HG03108 (cell line): ENCODE results near the gene NACA.
A peak's percentile ranks its signal among the peaks of the same experiment; 100 is the strongest.

Experiments
- ATAC-seq: cut with Tn5 transposase; IDR thresholded peaks from one replicate; pipeline ENCODE4 v1.9.1; 2021; ENCODE audit warnings: moderate library complexity; ENCODE audit not compliant: unreplicated experiment

NACA gene

DNA sequence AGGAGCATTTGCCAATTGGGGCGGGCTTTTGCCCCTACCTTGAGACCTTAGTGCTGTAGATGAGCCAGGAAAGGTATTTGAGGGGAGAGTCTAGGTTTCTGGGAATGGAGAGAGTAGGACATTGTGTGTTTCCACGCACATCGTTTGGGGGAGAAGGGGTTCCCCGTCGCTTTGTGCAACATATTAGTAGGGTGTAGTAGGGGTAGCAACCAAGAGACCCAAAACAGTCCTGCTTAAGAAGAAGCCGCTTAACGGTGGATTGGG is 36.3 kb downstream of the NACA start:
- no peak for ATAC-seq

DNA sequence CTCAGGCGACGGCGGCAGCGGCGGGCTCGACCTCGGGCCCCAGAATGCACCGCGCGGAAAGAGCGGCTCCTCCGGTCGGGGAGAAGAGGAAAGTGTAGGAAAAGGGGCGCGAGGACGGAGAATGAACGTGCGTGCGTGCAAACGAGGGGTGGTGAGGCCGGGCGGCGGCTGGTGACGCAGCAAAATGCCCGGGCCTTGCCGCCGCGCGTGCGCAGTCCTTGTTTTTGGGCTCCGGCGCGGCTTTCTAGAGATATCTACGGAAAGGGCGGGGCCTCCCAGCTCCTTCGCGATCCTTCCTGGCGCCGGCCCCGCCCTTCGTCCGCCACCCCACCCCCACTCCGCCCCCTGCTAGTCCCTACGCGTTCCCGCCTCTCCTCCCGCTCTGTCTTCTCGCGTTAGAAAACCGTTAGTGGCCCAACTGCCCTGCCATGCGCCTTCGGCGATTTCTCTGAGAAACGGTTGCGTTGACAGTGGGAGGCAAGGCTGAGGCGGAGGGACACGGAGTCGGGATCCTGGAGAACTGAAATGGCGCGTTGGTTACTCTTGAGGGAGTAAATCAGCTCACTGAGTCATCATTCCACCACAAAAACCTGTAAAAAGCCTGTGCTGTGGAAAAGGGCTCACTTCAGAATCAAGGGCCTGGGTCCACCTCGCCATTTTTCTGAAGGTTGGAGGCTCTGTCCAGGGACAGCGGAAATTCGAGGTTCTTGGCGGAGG is 36.8 kb downstream of the NACA start, which contains the start of gene PTGES3:
TSS of gene PTGES3 (minus strand) at position 156 of the 717 bp plus-strand sequence. CDS start 285 bp downstream, outside the sequence.
- ATAC-seq: peak; percentile 64

DNA sequence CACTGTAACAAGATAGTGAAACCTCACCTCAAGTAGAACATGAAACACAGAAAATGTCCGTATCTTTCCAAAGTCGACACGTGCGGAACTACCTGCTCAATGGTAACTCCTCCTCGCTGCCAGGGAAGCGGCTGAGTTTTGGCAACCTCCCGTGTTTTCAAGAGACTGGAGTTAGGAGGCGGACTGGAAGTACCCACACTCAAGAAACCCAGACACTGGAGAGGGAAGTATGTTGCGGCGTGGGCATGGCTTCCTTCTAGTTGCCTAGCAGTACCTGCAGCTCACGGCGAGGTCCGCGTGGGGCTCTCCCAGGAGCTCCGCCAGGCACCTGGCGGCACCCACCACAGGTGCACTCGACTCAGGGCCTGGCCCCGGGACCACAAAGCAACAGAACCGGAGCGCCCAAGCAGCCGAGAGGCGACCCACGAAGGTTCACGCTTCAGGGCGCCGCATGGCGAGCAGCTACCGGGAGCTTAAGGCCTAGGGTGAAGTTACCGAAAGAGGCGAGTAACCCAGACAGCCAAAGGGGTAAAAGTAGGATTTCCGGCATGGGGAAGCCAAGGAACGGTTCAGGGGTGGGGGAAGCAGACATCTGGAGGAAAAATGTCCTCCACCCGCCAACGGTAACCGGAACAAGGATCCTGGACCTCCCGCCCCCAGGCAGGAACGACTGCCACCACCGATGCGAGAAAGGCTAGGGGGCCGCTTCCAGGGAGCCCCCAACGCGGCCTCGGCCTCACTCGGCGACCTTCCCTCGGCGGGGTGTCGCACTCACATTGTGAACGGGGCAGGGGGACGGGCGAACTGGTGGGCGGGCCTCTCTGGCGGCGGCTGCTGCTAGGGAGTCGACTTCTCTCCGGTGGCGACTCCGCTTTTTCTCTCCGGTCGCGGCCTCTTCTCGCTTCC is 37.6 kb downstream of the NACA start:
- no peak for ATAC-seq

- ATAC-seq: no peak
These were observed 40.2 kb downstream of the NACA start for GRCh38 chr12:56684745-56685359.

DNA sequence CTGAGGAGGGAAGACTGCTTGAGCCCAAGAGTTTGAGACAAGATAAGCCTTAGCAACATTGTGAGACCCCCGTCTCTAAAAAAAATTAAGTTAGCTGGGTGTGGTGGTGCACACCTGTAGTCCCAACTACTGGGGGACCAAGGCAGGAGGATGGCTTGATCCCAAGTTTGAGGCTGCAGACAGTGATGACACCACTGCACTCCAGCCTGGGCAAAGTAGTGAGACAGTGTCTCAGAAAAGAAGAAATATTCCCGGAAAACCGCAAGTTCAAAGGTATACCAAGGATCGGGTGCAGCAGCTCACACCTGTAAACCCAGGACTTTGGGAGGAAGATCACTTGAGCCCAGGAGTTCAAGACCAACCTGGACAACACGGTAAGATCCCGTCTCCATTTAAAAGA is 42.8 kb downstream of the NACA start:
- ATAC-seq: no peak

DNA sequence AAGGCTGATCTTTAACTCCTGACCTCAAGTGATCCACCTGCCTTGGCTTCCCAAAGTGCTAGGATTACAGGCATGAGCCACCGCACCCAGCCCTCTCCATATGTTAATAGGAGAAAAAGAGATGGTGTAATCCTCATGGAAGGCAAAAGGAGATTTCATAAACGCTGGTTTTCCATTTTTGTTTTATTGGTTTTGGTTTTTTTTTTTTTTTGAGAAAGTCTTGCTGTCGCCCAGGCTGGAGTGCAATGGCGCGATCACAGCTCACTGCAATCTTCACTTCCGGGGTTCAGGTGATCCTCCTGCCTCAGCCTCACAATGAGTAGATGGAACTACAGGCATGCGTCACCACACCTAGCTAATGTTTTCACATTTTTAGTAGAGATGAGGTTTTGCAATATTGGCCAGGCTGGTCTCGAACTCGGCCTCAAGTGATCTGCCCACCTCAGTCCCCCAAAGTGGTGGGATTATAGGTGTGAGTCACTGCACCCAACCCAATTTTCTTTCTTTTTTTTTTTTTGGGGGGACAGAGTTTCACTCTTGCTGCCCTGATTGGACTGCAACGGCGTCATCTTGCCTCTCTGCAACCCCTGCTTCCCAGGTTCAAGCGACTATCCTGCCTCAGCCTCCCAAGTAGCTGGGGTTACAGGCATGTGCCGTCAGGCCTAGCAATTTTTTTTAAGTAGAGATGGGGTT is 45.1 kb downstream of the NACA start:
- ATAC-seq: no peak

DNA sequence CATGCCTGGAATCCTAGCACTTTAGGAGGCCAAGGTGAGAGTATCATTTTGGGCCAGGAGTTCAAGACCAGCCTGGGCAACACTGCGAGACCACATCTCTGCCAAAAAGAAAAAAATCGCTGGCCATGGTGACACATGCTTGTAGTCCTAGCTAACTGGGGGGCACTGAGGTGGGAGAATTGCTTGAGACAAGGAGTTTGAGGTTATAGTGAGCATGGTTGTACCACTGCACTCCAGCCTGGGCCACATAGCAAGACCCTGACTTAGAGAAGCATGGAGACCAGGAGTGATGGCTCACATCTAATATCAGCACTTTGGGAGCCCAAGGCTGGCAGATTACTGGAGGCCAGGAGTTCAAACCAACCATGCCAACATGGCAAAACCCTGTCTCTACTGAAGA is 46.2 kb downstream of the NACA start:
- ATAC-seq: no peak

DNA sequence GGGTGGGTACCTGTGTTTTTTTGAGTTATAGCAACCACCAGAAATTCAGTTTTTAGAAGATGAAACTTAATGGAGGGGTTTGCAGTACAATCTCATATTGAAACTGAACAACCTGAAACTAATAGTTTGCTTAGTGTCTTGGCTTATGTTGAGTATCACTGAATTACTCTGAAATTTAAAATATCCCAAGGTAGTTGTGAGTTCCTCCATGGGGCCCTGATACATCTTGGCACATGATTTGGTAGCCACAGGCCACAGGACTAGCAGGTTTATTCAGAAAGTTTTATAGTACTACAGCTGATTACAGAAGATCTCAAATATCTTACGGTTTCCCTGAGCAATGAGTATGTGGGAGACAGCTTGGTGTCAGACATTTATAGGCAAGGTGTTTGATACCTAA is 47.4 kb downstream of the NACA start:
- ATAC-seq: peak; percentile 48

DNA sequence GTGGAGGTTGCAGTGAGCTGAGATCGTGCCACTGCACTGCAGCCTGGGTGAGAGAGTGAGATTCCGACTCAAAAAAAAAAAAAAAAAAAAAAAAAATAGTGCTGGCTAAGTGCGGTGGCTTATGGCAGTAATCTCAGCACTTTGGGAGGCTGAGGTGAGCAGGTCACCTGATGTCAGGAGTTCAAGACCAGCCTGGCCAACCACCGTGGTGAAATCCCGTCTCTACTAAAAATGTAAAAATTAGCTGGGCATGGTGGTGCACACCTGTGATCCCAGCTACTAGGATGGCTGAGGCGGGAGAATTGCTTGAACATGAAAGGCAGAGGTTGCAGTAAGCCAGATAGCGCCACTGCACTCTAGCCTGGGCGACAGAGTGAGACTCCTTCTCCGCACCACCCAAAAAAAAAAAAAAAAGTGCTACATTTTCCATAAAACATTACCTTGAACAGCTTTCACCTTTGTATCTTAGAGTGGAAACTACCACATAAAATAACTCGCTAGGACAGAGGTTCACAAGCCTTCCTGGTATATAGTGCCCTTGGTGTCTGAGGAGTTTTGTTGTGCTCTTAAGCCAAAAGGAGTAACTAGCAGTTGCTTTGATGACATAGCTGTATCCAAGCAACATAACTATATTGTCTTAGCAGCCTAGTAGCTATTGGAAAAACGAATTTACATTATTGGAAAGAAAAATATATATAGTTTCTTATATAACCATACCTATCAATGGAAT is 48.1 kb downstream of the NACA start:
- ATAC-seq: no peak

- no peak for ATAC-seq
These were observed 53.5 kb downstream of the NACA start for GRCh38 chr12:56671608-56672007.

GRCh38 chr12:56670836-56671235 is 54.3 kb downstream of the NACA start:
- ATAC-seq: no peak

- no peak for ATAC-seq
These were observed 57.0 kb downstream of the NACA start for GRCh38 chr12:56668197-56668457.
